ENCODE measurements around the gene COX20.

- no peak for TF ChIP-seq POLR2A (IDR thresholded peaks at IDR 0.05; ENCODE audit: low read length)
- no peak for TF ChIP-seq GATA1 (IDR thresholded peaks at IDR 0.05; ENCODE audit: low read depth, low read length)
Measured at GRCh38 chr1:244794071-244794470, 41.4 kb upstream of the COX20 start.
